HG03097 (cell line): Measurements from ENCODE around the gene CNNM4.

Experiments
- ATAC-seq: cut with Tn5 transposase; IDR thresholded peaks from one replicate; pipeline ENCODE4 v1.9.1; 2021; ENCODE audit not compliant: unreplicated experiment, low FRiP score

The CNNM4 gene

GRCh38 chr2:96757477-96757860 is 3.2 kb upstream of the CNNM4 start:
- no peak for ATAC-seq

- no peak for ATAC-seq
These were observed 1.7 kb upstream of the CNNM4 start for GRCh38 chr2:96758987-96759386.

GRCh38 chr2:96759548-96759947 is 1.2 kb upstream of the CNNM4 start:
- ATAC-seq, result no peak

GRCh38 chr2:96760986-96761832 is 507 bp downstream of the CNNM4 start:
- ATAC-seq, result peak; percentile 9

GRCh38 chr2:96762529-96763311 is 2.0 kb downstream of the CNNM4 start:
- no peak for ATAC-seq

- no peak for ATAC-seq
These were observed 3.0 kb downstream of the CNNM4 start for GRCh38 chr2:96763511-96764252.

- no peak for ATAC-seq
These were observed 3.5 kb downstream of the CNNM4 start for GRCh38 chr2:96764253-96764637.

- ATAC-seq, result no peak
These were observed 6.6 kb downstream of the CNNM4 start for GRCh38 chr2:96767135-96767871.

GRCh38 chr2:96768083-96768561 is 7.4 kb downstream of the CNNM4 start:
- no peak for ATAC-seq

- no peak for ATAC-seq
These were observed 9.1 kb downstream of the CNNM4 start for GRCh38 chr2:96769814-96770213.

- ATAC-seq, result no peak
These were observed 9.9 kb downstream of the CNNM4 start for GRCh38 chr2:96770442-96771202.

- ATAC-seq, result no peak
These were observed 11.3 kb downstream of the CNNM4 start for GRCh38 chr2:96771796-96772618.

GRCh38 chr2:96772903-96773671 is 12.4 kb downstream of the CNNM4 start:
- no peak for ATAC-seq

GRCh38 chr2:96773922-96774321 is 13.2 kb downstream of the CNNM4 start:
- no peak for ATAC-seq

- no peak for ATAC-seq
These were observed 14.5 kb downstream of the CNNM4 start for GRCh38 chr2:96775160-96775559.

- no peak for ATAC-seq
These were observed 22.7 kb downstream of the CNNM4 start for GRCh38 chr2:96783388-96783787.

- no peak for ATAC-seq
These were observed 26.7 kb downstream of the CNNM4 start for GRCh38 chr2:96787411-96787810.
